ENCODE measurements around the gene CBFA2T2. TPM values are rescaled to one million over a fixed set of nuclear protein-coding genes. Genes with fewer than 3 reads are reported as not detected.
A peak's percentile ranks its signal among the peaks of the same experiment; 100 is the strongest.
"Not testable (repeated sequence)": the region's sequence is repeated elsewhere in the genome, so short reads cannot be mapped to it uniquely, and the experiment has no call there.

The CBFA2T2 gene
- total RNA-seq, 2 experiments from 2014 or later = 17.3 to 21.8 TPM

GRCh38 chr20:33549229-33549999 lies 59.5 kb downstream of the CBFA2T2 start:
- ChIA-PET CTCF (interaction anchor here (0.6 to 1.0 kb wide), 3 partner anchors 32 to 562 kb away, joined by 3 to 4 read pairs (median 3); no protein-coding TSS in a partner anchor), POLR2A (no interaction called here)
- Mint-ChIP-seq H3K27ac (no peak overlapping the region), H3K27me3 (no peaks in the 10 kb centered on the region), H3K4me1 (peaks cover 23% of the 10 kb centered on the region), H3K36me3 (ENCODE audit: low read depth) (peaks cover 22% of the 10 kb centered on the region), H3K9me3 (no peaks in the 10 kb centered on the region), H3K4me3 (no peak overlapping the region)
- DNase-seq = no peak

- Mint-ChIP-seq H3K36me3 (ENCODE audit: low read depth) (peaks cover 31% of the 10 kb centered on the region), H3K27me3 (no peaks in the 10 kb centered on the region), H3K4me1 (peaks cover 37% of the 10 kb centered on the region), H3K9me3 (peaks cover 2% of the 10 kb centered on the region), H3K27ac (no peak overlapping the region), H3K4me3 (no peak overlapping the region)
- no peak for DNase-seq
- POLR2A ChIA-PET = no interaction called here
- CTCF ChIA-PET = interaction anchor here (0.6 to 1.6 kb wide), 3 partner anchors 30 to 1124 kb away, joined by 3 to 5 read pairs (median 4); partner anchors contain the start of gene ACTL10
These were observed 61.9 kb downstream of the CBFA2T2 start for GRCh38 chr20:33551778-33552177.

GRCh38 chr20:33552519-33552918 lies 62.6 kb downstream of the CBFA2T2 start:
- ChIA-PET POLR2A (no interaction called here), CTCF (interaction anchor here (0.6 to 1.6 kb wide), 3 partner anchors 31 to 1124 kb away, joined by 3 to 5 read pairs (median 4); partner anchors contain the start of gene ACTL10)
- Mint-ChIP-seq H3K36me3 (ENCODE audit: low read depth) (peaks cover 35% of the 10 kb centered on the region), H3K4me1 (peaks cover 39% of the 10 kb centered on the region), H3K9me3 (peaks cover 2% of the 10 kb centered on the region), H3K4me3 (no peak overlapping the region), H3K27ac (no peak overlapping the region), H3K27me3 (no peaks in the 10 kb centered on the region)
- DNase-seq = no peak

- Mint-ChIP-seq H3K36me3 (ENCODE audit: low read depth) (peaks cover 39% of the 10 kb centered on the region), H3K27me3 (no peaks in the 10 kb centered on the region), H3K27ac (no peak overlapping the region), H3K4me1 (peaks cover 41% of the 10 kb centered on the region), H3K9me3 (peaks cover 2% of the 10 kb centered on the region), H3K4me3 (no peak overlapping the region)
- DNase-seq = no peak
- POLR2A ChIA-PET = no interaction called here
- CTCF ChIA-PET = no interaction called here
These were observed 63.6 kb downstream of the CBFA2T2 start for GRCh38 chr20:33553516-33553915.

- peak; percentile 70 for DNase-seq
- Mint-ChIP-seq H3K36me3 (ENCODE audit: low read depth) (peaks cover 38% of the 10 kb centered on the region), H3K27me3 (no peaks in the 10 kb centered on the region), H3K4me3 (peak overlapping the region; percentile 24), H3K9me3 (peaks cover 2% of the 10 kb centered on the region), H3K27ac (peak overlapping the region; percentile 94), H3K4me1 (peaks cover 39% of the 10 kb centered on the region)
- ChIA-PET CTCF (no interaction called here), POLR2A (interaction anchor here (0.6 to 1.1 kb wide), 2 partner anchors 10 to 438 kb away, joined by 3 read pairs; no protein-coding TSS in a partner anchor)
These were observed 65.1 kb downstream of the CBFA2T2 start for GRCh38 chr20:33554914-33555420.

GRCh38 chr20:33555755-33556154 lies 65.9 kb downstream of the CBFA2T2 start:
- ChIA-PET CTCF (no interaction called here), POLR2A (no interaction called here)
- Mint-ChIP-seq H3K27ac (peak overlapping the region; percentile 94), H3K4me3 (no peak overlapping the region), H3K27me3 (no peaks in the 10 kb centered on the region), H3K9me3 (peaks cover 2% of the 10 kb centered on the region), H3K36me3 (ENCODE audit: low read depth) (peaks cover 37% of the 10 kb centered on the region), H3K4me1 (peaks cover 38% of the 10 kb centered on the region)
- no peak for DNase-seq

- Mint-ChIP-seq H3K27me3 (no peaks in the 10 kb centered on the region), H3K27ac (peak overlapping the region; percentile 94), H3K9me3 (peaks cover 2% of the 10 kb centered on the region), H3K4me3 (no peak overlapping the region), H3K4me1 (peaks cover 37% of the 10 kb centered on the region), H3K36me3 (ENCODE audit: low read depth) (peaks cover 32% of the 10 kb centered on the region)
- DNase-seq = no peak
- POLR2A ChIA-PET = no interaction called here
- CTCF ChIA-PET = no interaction called here
These were observed 66.3 kb downstream of the CBFA2T2 start for GRCh38 chr20:33556246-33556645.

GRCh38 chr20:33558348-33559144 lies 68.7 kb downstream of the CBFA2T2 start:
- Mint-ChIP-seq H3K36me3 (ENCODE audit: low read depth) (peaks cover 20% of the 10 kb centered on the region), H3K4me3 (no peak overlapping the region), H3K9me3 (peaks cover 2% of the 10 kb centered on the region), H3K4me1 (peaks cover 26% of the 10 kb centered on the region), H3K27me3 (no peaks in the 10 kb centered on the region), H3K27ac (no peak overlapping the region)
- CTCF ChIA-PET = interaction anchor here (1.4 kb wide), 1 partner anchor 109 kb away, joined by 3 read pairs; the partner anchor contains the start of gene ACTL10
- no peak for DNase-seq
- POLR2A ChIA-PET = no interaction called here

GRCh38 chr20:33559212-33559611 lies 69.3 kb downstream of the CBFA2T2 start:
- POLR2A ChIA-PET = no interaction called here
- CTCF ChIA-PET = interaction anchor here (1.4 kb wide), 1 partner anchor 108 kb away, joined by 3 read pairs; the partner anchor contains the start of gene ACTL10

GRCh38 chr20:33560026-33560425 lies 70.1 kb downstream of the CBFA2T2 start:
- ChIA-PET CTCF (interaction anchor here (0.6 to 1.4 kb wide), 2 partner anchors 107 to 634 kb away, joined by 3 read pairs; partner anchors contain the start of gene ACTL10), POLR2A (no interaction called here)
- Mint-ChIP-seq H3K27me3 (no peaks in the 10 kb centered on the region), H3K4me3 (no peak overlapping the region), H3K36me3 (ENCODE audit: low read depth) (peaks cover 20% of the 10 kb centered on the region), H3K9me3 (peaks cover 2% of the 10 kb centered on the region), H3K4me1 (peaks cover 16% of the 10 kb centered on the region), H3K27ac (no peak overlapping the region)
- no peak for DNase-seq

More at GRCh38 chr20:33559212-33559611, 69.3 kb downstream of the CBFA2T2 start:
- Mint-ChIP-seq H3K4me3 (no peak overlapping the region), H3K27ac (no peak overlapping the region), H3K36me3 (ENCODE audit: low read depth) (peaks cover 20% of the 10 kb centered on the region), H3K4me1 (peaks cover 20% of the 10 kb centered on the region), H3K9me3 (peaks cover 2% of the 10 kb centered on the region), H3K27me3 (no peaks in the 10 kb centered on the region)
- no peak for DNase-seq

- H3K27me3 Mint-ChIP-seq, H3K27ac Mint-ChIP-seq, H3K4me3 Mint-ChIP-seq, H3K4me1 Mint-ChIP-seq, H3K9me3 Mint-ChIP-seq, POLR2A ChIA-PET, DNase-seq: not testable (repeated sequence)
- CTCF ChIA-PET = interaction anchor here (1.0 kb wide), 1 partner anchor 12 kb away, joined by 3 read pairs; no protein-coding TSS in a partner anchor
- peaks cover 16% of the 10 kb centered on the region for H3K36me3 Mint-ChIP-seq (ENCODE audit: low read depth)
These were observed 71.2 kb downstream of the CBFA2T2 start for GRCh38 chr20:33561053-33561452.

GRCh38 chr20:33561692-33562601 lies 72.1 kb downstream of the CBFA2T2 start:
- no peak overlapping the region for H3K4me3 Mint-ChIP-seq
- ChIA-PET CTCF (interaction anchor here (0.6 to 1.4 kb wide), 3 partner anchors 11 to 492 kb away, joined by 3 read pairs; partner anchors contain the start of gene CBFA2T2), POLR2A (interaction anchor here (0.9 kb wide), 1 partner anchor 72 kb away, joined by 3 read pairs; the partner anchor contains the start of gene CBFA2T2)

More at GRCh38 chr20:33561692-33562601, 72.1 kb downstream of the CBFA2T2 start:
- H3K4me1 Mint-ChIP-seq = peaks cover 4% of the 10 kb centered on the region
- no peak for DNase-seq
- peaks cover 11% of the 10 kb centered on the region for H3K36me3 Mint-ChIP-seq (ENCODE audit: low read depth)
- H3K9me3 Mint-ChIP-seq = no peaks in the 10 kb centered on the region
- H3K27me3 Mint-ChIP-seq = no peaks in the 10 kb centered on the region
- H3K27ac Mint-ChIP-seq = no peak overlapping the region
